Thyroid gland (tissue), 4 donors: ENCODE measurements around the gene CACNA2D3.

Experiments
- CTCF ChIP-seq, 6 experiments: fragments of 200-600 bp in 3 of 6; fragments of 450-650 bp in 3 of 6; sonication (generic) in 3 of 6; IDR thresholded peaks; one replicate each; pipeline ENCODE4 v1.5.1; 2016 to 2019; ENCODE audit warnings: antibody characterized with exemption in 6 of 6, mild to moderate bottlenecking in 2 of 6, inconsistent platforms in 1 of 6, moderate library complexity in 1 of 6
- POLR2A ChIP-seq, 2 donors: fragments of 450-650 bp; IDR thresholded peaks; one replicate each; pipeline ENCODE4 v1.6.1; 2017; ENCODE audit warnings: antibody characterized with exemption in 2 of 2, mild to moderate bottlenecking in 2 of 2, moderate library complexity in 1 of 2

- TF ChIP-seq CTCF (IDR thresholded peaks at IDR 0.05) (no peak), POLR2A (IDR thresholded peaks at IDR 0.05) (no peak)
Observed at GRCh38 chr3:54654776-54655175, 532.4 kb downstream of the CACNA2D3 start.
